8988T (cell line): ENCODE data around the gene FSD1.
"Not testable (repeated sequence)": the region's sequence is repeated elsewhere in the genome, so short reads cannot be mapped to it uniquely, and the experiment has no call there.

Experiments
- DNase-seq: peaks from one replicate; pipeline ENCODE4 v3.0.0; 2011

FSD1 gene

GRCh38 chr19:4304538-4305256, at the start of gene FSD1:
FSD1 (plus strand) TSS chr19:4304598; CDS start chr19:4304747, 149 bp downstream.
- no peak for DNase-seq

DNA sequence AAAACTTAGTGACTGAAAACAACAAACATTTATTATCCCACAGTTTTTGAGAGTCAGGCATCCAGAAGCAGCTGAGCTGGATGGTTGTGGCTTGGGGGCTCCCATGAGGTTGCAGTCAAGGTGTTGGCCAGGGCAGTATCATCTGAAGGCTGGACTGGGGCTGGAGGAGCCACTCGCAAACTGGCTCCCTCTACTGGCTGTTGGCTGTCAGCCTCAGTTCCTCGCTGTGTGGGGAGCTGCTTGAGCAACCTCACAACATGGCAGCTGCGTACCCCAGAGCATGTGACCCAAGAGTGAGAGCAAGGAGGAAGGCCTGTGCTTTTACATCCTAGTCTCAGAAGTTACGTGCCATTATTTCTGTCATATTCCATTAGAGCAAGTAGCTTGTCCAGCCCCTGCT, 47.8 kb upstream of the FSD1 start:
- DNase-seq: no peak

GRCh38 chr19:4257025-4257424, 47.4 kb upstream of the FSD1 start:
- no peak for DNase-seq

DNA sequence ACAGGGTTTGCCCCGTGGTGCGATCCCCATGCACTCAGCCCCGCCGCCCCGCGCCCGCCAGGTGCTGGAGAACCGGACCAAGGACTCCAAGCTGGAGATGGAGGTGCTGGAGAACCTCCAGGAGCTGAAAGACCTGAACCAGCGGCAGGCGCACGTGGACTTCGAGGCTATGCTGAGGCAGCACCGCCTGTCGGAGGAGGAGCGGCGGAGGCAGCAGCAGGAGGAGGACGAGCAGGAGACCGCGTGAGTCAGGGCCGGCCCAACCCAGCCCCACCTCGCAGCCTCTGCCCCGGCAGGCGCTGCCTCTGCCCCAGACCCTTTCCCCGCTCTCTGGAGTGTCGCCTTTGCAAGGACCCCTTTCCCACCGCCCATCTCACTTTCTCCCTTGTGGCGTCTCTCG, 46.2 kb upstream of the FSD1 start:
- DNase-seq: no peak

DNA sequence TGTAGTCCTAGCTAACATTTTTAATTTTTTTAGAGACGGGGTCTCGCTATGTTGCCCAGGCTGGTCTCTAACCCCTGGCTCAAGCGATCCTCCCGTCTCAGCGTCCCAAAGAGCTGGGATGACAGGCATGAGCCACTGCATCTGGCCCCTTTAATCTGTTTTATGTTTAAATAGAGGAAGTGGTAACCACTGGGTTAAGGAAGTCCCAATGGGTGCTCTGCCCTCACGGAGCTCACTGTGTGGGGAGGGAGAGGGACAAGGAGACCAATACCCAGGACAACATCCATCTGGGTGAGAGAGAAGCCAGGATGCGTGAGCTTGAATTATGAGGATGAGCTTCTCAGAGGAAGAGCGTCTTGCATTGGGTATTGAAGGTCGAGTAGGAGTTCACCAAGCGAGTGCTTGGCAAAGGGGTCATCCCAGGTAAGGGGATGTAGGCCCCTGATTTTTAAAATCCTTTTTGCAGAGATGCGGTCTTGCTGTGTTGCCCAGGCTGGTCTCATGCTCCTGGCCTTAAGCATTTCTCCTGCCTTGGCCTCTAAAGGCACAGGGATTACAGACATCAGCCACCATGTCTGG, 43.7 kb upstream of the FSD1 start:
- DNase-seq: no peak

DNA sequence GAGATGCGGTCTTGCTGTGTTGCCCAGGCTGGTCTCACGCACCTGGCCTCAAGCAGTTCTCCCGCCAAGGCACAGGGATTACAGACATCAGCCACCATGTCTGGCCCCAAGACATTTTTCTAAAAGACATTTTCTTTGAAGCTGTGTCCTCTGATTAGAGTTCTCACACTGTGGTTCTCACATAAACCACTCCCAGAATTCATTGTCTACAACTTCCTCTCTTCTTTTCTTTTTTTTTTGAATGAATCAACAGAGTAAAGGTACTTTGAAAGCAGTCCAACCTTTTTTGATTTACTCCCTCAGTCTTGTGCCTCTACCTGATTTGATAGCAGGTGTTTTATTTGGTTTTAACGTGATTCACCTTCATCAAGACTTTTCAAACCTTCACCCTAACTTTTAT, 39.6 kb upstream of the FSD1 start:
- DNase-seq: no peak

GRCh38 chr19:4266253-4267000, 38.0 kb upstream of the FSD1 start:
- DNase-seq: no peak

- DNase-seq: peak; percentile 66
These were observed 37.1 kb upstream of the FSD1 start for GRCh38 chr19:4267101-4267900.

DNA sequence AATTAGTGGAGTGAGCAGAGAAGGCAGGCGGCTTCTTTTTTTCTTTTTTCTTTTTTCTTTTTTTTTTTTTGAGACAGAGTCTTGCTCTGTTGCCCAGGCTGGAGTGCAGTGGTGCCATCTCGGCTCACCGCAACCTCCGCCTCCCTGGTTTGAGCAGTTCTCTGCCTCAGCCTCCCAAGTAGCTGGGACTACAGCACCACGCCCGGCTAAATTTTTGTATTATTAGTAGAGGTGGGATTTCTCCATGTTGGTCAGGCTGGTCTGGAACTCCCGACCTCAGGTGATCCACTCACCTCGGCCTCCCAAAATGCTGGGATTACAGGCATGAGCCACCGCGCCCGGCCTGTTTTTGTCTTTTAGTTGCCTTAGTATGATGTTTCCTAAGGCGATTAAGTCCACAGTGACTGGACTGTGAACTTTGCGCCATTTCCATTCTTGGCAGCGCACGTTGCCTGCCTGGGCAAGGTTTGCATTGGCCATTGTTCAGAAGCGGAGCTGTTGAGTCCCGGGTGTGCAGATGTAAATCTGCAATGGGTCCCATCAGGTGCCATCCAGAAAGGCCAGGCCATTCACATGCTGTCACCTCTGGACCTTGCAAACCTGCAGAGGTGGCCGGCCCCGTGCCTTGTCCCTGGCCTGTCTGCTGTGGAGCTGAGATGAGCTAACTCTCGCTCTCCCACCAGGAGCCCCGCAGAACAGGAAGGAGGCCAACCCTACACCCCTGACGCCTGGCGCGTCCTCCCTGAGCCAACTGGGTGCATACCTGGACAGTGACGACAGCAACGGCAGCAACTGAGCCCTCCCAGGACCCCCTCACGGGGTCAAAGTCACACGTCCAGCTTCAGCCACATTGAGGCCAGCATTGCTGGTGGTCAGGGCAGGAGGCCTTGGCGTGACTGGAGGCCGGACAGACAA, 36.2 kb upstream of the FSD1 start:
- DNase-seq: no peak

GRCh38 chr19:4268816-4269430, 35.5 kb upstream of the FSD1 start:
- DNase-seq: no peak

DNA sequence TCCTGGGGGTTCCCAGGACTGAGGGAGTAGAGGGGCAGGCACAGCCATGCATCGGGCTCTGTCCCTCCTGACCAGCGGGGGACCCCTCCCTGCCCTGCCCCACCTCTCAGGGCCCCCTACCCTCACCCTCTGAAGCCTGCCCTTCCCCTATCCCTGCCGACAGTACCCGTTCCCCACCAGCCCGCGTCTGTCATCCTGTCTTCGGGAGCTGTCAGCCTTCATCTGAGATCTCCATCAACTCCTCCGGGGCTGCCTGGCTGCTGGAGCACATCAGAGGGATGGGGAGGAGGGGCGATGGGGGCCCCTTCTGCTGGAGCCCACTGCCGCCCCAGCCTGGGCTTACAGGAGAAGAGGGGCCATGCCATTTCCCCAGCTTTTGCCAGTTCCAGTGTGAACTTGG, 31.5 kb upstream of the FSD1 start:
- no peak for DNase-seq

- not testable (repeated sequence) for DNase-seq
These were observed 30.1 kb upstream of the FSD1 start for GRCh38 chr19:4274321-4274686.

GRCh38 chr19:4277191-4277696, 27.2 kb upstream of the FSD1 start:
- peak; percentile 14 for DNase-seq

DNA sequence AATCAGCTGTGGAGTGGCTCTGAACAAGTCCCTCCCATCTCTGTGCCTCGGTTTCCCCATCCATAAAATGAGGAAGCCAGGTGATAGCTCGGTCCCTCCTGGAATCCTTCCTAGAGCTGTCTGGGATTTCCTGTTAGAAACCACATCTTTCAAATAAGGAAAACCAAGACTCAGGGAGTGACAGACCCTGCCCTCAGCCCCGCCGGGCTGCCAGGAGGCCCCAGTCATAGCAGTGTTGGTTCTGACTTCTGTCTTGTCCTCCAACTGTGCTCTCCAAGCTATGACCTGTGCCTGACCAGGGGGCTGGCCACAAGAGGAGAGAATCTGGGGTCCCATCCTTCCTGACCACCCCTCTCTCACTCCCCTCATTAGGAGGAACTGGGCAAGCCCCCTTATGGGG, 26.4 kb upstream of the FSD1 start:
- DNase-seq: no peak

DNA sequence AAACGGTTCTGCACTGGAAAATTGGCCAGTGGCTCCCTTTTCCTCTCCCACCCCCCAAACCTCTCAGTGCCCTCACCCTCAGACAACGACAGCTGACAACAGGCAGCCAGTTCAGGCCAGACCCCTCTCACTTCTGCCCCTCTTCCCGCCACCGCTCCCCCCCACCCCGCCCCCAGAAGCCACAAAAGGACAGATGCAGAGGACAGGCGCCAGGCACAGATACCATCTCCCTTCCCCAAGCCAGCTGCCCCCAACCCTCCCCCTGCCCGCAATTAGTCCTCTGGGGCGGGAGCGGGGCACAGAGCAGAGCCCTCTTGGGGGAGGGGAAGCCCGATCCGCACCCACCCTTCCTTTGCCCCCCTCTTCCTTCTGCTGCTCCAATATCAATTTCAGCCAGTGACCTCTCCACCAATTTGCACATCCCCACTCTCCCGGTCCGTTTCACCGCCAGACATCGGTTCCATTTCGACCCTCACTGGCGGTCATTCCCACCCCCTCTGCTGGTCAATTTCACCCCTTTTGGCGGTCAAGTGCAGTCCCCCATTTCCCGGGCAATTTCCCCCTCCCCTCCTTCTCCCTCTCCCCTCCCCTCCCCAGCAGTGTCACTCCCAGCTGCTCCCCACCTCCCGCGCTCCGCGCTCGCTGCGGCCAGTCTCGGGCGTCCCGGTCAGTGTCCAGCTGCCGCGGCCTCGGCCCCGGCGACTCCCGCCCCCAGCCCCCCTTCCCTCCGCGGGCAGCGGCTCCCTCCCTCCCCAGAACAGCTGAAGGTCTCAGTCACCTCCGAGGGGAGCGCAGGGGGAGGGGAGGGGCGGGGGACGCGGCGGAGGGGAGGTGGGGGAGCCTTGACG, 25.8 kb upstream of the FSD1 start, which contains the start of gene SHD:
SHD (plus strand) TSS at position 848 of the 848 bp plus-strand sequence. CDS start 798 bp downstream, outside the sequence.
- DNase-seq: no peak

DNA sequence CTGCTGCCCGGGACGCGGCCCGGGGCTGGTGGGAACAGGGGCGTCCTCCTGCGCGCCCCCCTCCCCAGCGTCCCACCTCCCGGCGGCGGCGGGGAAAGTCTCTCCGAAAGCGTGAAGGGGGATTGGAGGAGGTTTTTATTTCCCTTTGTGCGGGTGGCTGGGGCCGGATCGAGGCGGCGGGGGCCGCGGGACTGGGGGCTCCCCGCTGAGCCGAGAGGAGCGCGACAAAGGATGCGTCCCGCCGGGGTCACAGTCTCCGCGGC, 25.2 kb upstream of the FSD1 start:
- no peak for DNase-seq

- no peak for DNase-seq
These were observed 24.6 kb upstream of the FSD1 start for GRCh38 chr19:4279530-4280422.

DNA sequence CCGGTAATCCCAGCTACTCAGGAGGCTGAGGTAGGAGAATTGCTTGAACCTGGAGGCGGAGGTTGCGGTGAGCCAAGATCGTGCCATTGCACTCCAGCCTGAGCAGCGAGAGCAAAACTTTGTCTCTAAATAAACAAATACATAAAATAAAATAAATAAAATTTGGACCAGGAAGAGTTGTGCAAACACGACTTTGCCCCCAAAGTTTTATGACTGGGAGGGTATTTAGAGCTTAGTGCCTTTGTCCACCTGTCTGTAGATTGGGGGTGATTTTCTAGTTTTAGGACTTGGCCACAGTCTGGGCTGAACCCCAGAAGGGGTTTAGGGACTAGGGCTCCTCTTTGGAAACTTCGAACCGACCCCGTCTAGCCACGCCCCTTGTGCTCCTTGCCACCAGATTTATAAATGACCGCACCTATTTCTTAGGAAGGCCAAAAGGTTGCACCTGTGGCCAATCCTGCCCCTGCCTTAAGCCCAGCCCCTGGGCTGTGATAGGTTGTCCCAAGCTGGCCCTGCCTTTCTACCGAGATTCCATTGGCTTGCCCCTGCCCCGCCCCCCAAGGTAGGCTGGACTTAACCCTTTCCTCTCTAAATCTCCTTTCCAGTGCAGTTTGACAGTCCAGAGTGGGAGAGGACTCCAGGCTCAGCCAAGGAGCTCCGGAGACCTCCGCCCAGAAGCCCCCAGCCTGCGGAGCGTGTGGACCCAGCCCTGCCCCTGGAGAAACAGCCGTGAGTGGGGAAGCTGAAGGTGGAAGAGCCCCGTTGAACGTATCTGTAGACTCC, 20.0 kb upstream of the FSD1 start:
- DNase-seq: peak; percentile 70

DNA sequence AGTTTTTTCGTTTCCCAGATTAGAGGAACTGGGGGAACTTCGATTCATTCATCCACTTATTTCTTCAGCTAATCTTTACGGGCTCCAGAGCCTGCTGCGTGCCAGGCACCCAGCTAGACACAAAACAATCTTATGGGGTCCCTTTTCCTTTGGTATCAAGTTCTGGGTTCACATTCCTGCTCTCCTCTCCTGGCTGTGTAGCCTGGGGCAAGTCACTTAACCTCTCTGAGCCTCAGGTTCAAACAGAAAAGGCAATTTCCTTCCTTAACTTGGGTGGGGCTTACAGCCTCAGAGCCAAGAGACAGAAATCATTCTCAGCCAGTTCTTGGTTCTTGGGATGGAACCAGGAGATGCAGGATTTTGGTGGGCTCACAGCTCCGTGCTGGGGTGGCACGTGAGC, 19.4 kb upstream of the FSD1 start:
- no peak for DNase-seq
